ENCODE results near the gene ZMAT3.

ZMAT3 gene

GRCh38 chr3:179021119-179021903 lies 50.3 kb downstream of the ZMAT3 start:
- DNase-seq (ENCODE audit: low read depth, low spot score), result no peak

DNA sequence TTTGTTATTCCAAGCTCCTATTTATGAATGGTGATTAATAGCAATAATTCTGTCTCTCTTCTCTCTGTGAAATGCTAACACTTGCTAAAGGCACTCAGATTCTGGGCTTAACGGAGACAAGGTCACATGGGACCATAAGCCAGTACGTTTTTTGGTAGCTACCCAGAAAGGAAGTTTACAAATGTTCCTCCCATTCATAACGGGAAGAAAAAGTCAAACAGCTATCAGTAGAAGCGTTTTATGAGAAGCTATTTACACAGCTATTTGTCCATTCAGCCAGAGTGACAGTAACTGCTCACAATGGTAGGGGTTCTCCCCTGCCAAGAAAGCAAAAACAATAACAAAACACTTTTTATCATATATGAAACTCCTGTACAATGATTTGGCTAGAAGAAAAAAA lies 51.5 kb downstream of the ZMAT3 start:
- DNase-seq (ENCODE audit: low read depth, low spot score), result no peak

DNA sequence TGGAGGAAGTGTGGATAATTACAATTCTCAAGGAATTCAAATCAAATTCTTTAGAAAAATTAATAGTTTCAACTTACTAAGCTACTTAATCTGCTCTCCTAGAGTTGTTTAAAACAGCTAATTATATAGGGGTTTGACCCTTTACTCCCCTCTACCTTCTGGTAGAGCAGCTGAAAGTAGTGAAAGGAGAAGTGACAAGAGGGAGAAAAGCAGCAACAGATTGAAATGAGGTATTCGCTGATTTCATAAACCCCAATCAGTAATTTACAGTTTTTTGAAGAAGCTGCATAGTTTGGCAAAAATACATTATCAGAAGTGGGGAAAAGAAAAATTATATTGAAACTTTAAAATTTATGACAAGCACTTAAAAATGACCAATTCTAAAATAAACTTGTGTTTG lies 52.8 kb downstream of the ZMAT3 start:
- no peak for DNase-seq (ENCODE audit: low read depth, low spot score)

GRCh38 chr3:179016979-179017670 lies 54.5 kb downstream of the ZMAT3 start:
- DNase-seq (ENCODE audit: low read depth, low spot score), result no peak

- DNase-seq (ENCODE audit: low read depth, low spot score), result peak; percentile 52
These were observed 56.0 kb downstream of the ZMAT3 start for GRCh38 chr3:179015551-179016020.

- no peak for DNase-seq (ENCODE audit: low read depth, low spot score)
These were observed 65.9 kb downstream of the ZMAT3 start for GRCh38 chr3:179005706-179006105.

GRCh38 chr3:179005213-179005612 lies 66.4 kb downstream of the ZMAT3 start:
- no peak for DNase-seq (ENCODE audit: low read depth, low spot score)

- DNase-seq (ENCODE audit: low read depth, low spot score), result no peak
These were observed 71.0 kb downstream of the ZMAT3 start for GRCh38 chr3:179000659-179001058.

DNA sequence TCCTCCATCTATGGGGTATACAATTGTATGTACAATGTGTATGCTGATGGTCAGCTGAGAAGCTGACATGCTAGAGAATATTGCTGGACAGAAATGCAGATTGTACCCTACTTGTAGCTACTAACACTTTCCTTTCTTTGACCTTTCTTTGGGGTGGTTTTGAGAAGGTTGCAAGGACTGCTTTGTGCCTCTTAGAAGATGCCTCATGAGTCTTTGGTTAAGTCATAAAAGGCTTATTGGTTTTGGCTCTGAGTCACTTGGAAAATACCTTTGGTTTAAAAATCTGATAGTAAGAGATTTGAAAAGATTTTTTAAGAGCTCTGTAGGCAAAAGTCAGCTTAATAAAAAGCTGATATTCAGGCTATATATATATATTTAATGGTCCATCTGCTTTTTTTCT lies 71.5 kb downstream of the ZMAT3 start:
- no peak for DNase-seq (ENCODE audit: low read depth, low spot score)

DNA sequence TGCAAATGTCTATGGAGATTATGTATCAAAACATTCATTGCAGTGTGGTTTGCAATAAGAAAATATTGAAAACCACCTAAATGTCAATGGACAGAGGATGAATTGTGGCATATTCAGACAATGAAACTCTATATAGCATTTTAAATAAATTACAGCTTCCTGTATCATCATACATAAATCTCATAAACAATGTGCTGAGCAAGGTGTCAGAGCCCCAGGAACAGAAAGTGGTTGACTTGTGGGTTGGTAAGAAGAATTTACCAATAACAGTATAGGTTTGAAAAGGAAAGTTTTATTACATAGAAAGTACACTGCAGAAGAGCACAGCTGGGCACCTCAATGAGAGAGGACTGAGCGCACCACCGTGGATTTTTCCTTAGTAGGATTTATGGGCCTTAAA lies 75.2 kb downstream of the ZMAT3 start:
- no peak for DNase-seq (ENCODE audit: low read depth, low spot score)

- DNase-seq (ENCODE audit: low read depth, low spot score), result no peak
These were observed 81.3 kb downstream of the ZMAT3 start for GRCh38 chr3:178990293-178990692.

DNA sequence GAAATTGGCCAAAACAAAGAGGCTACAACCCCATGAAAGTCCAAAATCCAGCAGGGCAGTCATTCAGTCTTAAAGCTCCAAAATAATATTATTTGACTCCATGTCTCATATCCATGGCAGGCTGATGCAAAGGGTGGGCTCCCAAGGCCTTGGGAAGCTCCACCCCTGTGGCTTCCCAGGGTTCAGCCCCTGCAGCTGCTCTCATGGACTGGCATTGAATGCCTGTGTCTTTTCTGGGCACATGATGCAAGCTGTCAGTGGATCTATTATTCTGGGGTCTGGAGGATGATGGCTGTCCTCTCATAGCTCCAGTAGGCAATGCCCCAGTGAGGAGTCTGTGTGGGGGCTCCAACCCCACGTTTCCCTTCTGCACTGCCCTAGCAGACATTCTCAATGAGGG lies 81.8 kb downstream of the ZMAT3 start:
- DNase-seq (ENCODE audit: low read depth, low spot score), result no peak

- no peak for DNase-seq (ENCODE audit: low read depth, low spot score)
These were observed 83.9 kb downstream of the ZMAT3 start for GRCh38 chr3:178987745-178988144.

DNA sequence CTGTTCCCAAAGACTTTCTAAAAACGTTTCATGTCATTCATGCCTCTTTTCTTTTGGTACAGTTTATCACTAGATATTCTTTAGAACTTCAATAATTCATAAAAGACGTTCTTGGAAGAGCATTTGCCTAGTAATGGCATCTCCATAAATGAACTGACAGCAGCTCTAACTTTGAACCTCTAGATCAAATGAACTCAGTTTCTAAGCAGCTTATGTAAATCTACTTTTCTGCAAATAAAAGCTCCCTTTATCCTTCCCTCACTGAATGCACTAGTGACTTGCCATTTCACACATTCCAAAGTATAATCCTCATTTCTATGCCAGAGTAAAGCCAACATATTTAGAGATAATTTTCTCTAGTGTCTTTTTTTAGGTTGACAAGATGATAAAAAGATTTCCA lies 85.2 kb downstream of the ZMAT3 start:
- no peak for DNase-seq (ENCODE audit: low read depth, low spot score)

DNA sequence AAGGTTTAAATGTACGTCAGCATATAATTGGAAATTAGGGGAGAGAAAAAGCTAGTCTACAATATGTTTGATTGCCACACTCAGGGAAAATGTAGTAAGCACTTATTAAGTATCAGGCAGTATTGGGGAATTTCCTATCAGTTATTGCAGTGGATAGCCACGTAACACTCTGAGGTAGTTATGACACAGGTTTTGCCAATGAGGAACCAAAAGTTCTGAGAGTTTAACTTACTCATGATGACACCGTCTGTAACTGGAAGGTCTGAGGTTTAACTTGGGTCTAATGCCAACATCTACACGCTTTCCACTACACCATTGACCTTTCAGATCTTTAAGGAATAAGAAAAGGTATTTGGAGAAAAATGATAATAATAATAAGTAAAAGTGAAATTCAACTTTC lies 89.5 kb downstream of the ZMAT3 start:
- no peak for DNase-seq (ENCODE audit: low read depth, low spot score)

DNA sequence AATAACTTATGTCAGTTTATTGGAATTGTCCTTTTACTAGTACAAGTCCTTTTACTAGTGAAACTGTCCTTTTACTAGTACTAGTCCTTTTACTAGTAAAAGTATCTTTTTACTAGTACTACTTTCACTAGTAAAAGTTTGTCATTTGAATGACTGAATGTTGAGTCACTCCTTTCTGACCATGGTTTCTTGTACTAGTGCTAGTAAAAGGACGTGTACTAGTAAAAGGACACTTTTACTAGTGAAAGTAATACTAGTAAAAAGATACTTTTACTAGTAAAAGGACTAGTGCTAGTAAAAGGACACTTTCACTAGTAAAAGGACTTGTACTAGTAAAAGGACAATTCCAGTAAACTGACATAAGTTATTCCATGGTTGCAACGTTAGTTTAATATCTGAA lies 96.3 kb downstream of the ZMAT3 start:
- DNase-seq (ENCODE audit: low read depth, low spot score), result no peak

- DNase-seq (ENCODE audit: low read depth, low spot score), result no peak
These were observed 100.0 kb downstream of the ZMAT3 start for GRCh38 chr3:178971614-178972013.

DNA sequence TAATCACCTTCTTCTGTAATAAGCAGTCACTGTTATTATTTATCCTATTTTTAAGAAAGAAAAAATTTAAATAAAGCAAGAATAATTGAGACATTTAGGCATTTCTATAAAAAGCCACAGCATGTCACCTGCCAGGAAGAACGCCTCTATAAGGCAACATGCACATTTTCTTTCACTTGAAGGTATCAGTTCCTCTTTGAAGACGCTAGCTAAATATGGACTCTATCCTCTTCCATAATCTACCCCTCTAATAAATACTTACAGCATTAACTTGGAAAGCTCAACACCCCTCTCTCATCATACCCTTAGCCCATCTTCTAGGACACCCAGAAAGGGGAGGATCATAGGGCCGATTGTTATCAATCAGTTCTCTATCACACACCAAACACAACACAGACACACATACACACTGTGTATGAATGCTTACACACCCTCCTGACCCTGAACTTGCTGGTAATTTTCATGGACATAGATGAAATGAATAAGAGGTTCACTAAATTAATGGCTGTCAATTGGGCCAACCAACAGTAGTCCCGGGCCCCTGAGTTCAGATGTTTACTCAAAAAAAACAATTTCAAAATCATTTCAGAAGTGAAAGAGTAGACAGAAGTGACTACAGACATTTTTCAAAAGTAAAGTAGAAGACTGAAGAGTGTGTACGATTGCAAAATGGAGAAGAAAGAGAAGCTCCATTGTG lies 102.5 kb downstream of the ZMAT3 start:
- no peak for DNase-seq (ENCODE audit: low read depth, low spot score)

All from iPS DF 19.7 (cell line).